ENCODE results near the gene ERH. TPM values are rescaled to one million over a fixed set of nuclear protein-coding genes. Genes with fewer than 3 reads are reported as not detected.
A peak's percentile ranks its signal among the peaks of the same experiment; 100 is the strongest.
"Not testable (repeated sequence)": the region's sequence is repeated elsewhere in the genome, so short reads cannot be mapped to it uniquely, and the experiment has no call there.

Gene ERH
- total RNA-seq, 1 donor from 2014 or later = 410 TPM

- Mint-ChIP-seq H3K9me3 (peaks cover 10% of the 10 kb centered on the region), H3K36me3 (ENCODE audit: low read depth) (peaks cover 10% of the 10 kb centered on the region), H3K4me1 (ENCODE audit: low read depth) (peaks cover 17% of the 10 kb centered on the region)
- intact Hi-C loops (cut with micrococcal nuclease); H3K4me3 Mint-ChIP-seq (ENCODE audit: low read depth); H3K27me3 Mint-ChIP-seq (ENCODE audit: low read depth); H3K27ac Mint-ChIP-seq; DNase-seq (ENCODE audit: low spot score): not testable (repeated sequence)
Measured at GRCh38 chr14:69416087-69416486, 18.0 kb upstream of the ERH start.

DNA sequence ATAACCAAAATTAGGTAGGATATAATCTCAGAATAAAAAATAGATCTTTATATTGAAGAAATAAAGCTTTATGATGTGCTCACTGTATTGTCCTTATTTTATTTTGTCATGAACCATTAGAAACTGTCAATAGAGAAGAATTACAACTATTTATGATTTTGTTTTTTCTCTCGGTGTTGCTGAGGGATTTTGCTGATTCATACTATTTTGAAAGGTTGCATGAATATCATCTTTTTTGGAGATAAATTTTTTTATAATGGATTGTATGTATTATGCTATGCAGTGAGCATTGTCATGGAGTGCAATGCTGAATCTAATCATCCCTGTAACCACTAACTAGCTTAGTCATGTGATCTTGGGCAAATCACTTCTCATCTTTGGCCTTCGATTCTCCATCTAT is 15.4 kb upstream of the ERH start:
- peaks cover 13% of the 10 kb centered on the region for H3K36me3 Mint-ChIP-seq (ENCODE audit: low read depth)
- no peak overlapping the region for H3K4me3 Mint-ChIP-seq (ENCODE audit: low read depth)
- no peak overlapping the region for H3K27ac Mint-ChIP-seq
- H3K9me3 Mint-ChIP-seq = peaks cover 10% of the 10 kb centered on the region
- H3K27me3 Mint-ChIP-seq (ENCODE audit: low read depth) = no peaks in the 10 kb centered on the region
- peaks cover 4% of the 10 kb centered on the region for H3K4me1 Mint-ChIP-seq (ENCODE audit: low read depth)
- no peak for DNase-seq (ENCODE audit: low spot score)
- intact Hi-C loops (cut with micrococcal nuclease) = no loop called here

DNA sequence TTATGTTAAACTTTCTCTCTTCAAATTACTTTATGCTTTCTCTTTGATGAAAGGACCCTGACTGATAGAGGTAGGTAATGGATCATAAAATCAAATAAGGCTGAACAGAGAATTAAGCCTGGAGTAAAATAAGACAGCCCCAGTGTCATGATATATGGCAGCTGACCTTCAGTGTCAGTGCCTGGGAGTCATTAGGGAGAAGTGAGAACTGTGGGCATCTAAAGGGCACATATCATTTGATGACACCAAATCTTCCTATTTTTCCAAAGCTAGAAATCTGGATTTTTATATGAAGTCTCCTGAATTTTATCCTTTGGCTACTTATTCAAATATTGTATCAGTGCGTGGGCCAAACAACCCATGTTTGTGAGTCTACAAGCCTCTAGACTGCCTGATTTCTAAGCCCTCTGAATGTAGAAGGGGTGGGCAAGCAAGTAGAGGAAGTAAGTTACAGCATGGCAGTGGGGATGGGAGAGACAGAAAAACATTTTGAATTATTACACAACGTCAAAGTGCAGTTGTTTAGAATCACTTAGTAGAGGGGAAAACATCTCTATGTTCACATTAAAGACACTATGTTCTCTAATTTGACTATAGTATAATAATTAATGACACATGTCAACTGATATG is 10.3 kb upstream of the ERH start:
- H3K36me3 Mint-ChIP-seq (ENCODE audit: low read depth) = peaks cover 15% of the 10 kb centered on the region
- no peaks in the 10 kb centered on the region for H3K27me3 Mint-ChIP-seq (ENCODE audit: low read depth)
- no peak for DNase-seq (ENCODE audit: low spot score)
- intact Hi-C loops (cut with micrococcal nuclease) = no loop called here
- no peak overlapping the region for H3K27ac Mint-ChIP-seq
- H3K9me3 Mint-ChIP-seq = no peaks in the 10 kb centered on the region
- H3K4me3 Mint-ChIP-seq (ENCODE audit: low read depth) = no peak overlapping the region
- H3K4me1 Mint-ChIP-seq (ENCODE audit: low read depth) = peaks cover 7% of the 10 kb centered on the region

- Mint-ChIP-seq H3K4me1 (ENCODE audit: low read depth) (peaks cover 13% of the 10 kb centered on the region), H3K4me3 (ENCODE audit: low read depth) (no peak overlapping the region), H3K36me3 (ENCODE audit: low read depth) (peaks cover 20% of the 10 kb centered on the region), H3K27me3 (ENCODE audit: low read depth) (no peaks in the 10 kb centered on the region), H3K9me3 (no peaks in the 10 kb centered on the region), H3K27ac (no peak overlapping the region)
- intact Hi-C loops (cut with micrococcal nuclease) = no loop called here
- DNase-seq (ENCODE audit: low spot score) = no peak
Measured at GRCh38 chr14:69405762-69406161, 7.7 kb upstream of the ERH start.

DNA sequence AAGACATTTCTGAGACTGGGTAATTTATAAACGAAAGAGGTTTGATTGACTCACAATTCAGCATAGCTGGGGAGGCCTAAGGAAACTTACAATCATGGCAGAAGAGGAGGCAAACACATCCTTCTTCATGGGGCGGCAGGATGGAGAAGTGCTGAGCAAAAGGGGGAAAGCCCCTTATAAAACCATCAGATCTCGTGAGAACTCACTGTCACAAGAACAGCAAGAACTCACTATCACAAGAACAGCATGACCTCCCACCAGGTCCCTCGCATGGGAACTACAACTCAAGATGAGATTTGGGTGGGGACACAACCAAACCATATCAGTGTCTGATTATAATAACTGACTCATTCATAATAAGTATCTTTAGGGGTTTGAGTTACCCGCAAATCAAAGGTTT is 6.8 kb upstream of the ERH start:
- intact Hi-C loops (cut with micrococcal nuclease) = no loop called here
- no peak overlapping the region for H3K27ac Mint-ChIP-seq
- H3K4me3 Mint-ChIP-seq (ENCODE audit: low read depth) = no peak overlapping the region
- H3K9me3 Mint-ChIP-seq = no peaks in the 10 kb centered on the region
- peaks cover 22% of the 10 kb centered on the region for H3K4me1 Mint-ChIP-seq (ENCODE audit: low read depth)
- no peak for DNase-seq (ENCODE audit: low spot score)
- no peaks in the 10 kb centered on the region for H3K27me3 Mint-ChIP-seq (ENCODE audit: low read depth)
- H3K36me3 Mint-ChIP-seq (ENCODE audit: low read depth) = peaks cover 28% of the 10 kb centered on the region

- Mint-ChIP-seq H3K4me3 (ENCODE audit: low read depth) (no peak overlapping the region), H3K27ac (no peak overlapping the region), H3K36me3 (ENCODE audit: low read depth) (peaks cover 28% of the 10 kb centered on the region), H3K4me1 (ENCODE audit: low read depth) (peaks cover 26% of the 10 kb centered on the region), H3K9me3 (no peaks in the 10 kb centered on the region), H3K27me3 (ENCODE audit: low read depth) (no peaks in the 10 kb centered on the region)
- DNase-seq (ENCODE audit: low spot score) = no peak
- intact Hi-C loops (cut with micrococcal nuclease) = no loop called here
Measured at GRCh38 chr14:69404478-69404877, 6.4 kb upstream of the ERH start.

DNA sequence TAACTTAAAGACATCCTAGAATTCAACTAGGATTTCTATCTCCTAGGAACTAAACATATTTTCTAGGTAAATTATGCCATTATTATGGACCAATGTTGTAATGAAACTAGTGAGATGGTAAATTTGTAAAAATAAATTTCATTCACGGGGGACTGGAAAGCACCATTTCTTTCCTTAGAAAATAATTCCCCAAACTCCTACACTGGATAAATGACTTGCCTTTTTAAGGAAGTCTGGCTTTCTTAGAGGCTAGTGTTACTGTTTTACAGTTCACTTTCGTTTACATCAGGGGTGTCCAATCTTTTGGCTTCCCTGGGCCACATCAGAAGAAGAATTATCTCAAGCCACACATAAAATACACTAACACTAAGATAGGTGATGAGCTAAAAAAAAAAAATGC is 3.7 kb upstream of the ERH start:
- no peak overlapping the region for H3K4me3 Mint-ChIP-seq (ENCODE audit: low read depth)
- no peaks in the 10 kb centered on the region for H3K27me3 Mint-ChIP-seq (ENCODE audit: low read depth)
- no peak for DNase-seq (ENCODE audit: low spot score)
- peaks cover 38% of the 10 kb centered on the region for H3K36me3 Mint-ChIP-seq (ENCODE audit: low read depth)
- intact Hi-C loops (cut with micrococcal nuclease) = no loop called here
- no peak overlapping the region for H3K27ac Mint-ChIP-seq
- no peaks in the 10 kb centered on the region for H3K9me3 Mint-ChIP-seq
- H3K4me1 Mint-ChIP-seq (ENCODE audit: low read depth) = peaks cover 30% of the 10 kb centered on the region

DNA sequence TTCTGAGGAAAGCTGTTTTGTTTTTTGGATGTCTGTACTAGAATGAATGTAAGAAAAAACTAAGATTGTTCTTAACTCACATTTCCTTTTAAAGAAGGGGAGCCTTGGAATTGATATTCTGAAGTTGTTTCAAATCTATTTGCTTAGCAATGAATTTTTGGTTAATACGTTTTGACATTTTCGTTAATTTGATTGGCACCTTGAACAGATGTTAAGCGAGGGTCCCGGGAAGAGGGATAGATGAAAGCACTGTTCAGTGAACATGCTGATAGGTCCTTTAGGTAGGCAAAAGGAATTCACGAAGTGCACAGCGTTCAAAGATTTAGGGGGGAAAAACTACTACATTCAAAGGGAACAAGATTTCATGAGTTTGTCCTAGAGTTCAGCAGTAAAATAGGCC is 2.1 kb upstream of the ERH start:
- intact Hi-C loops (cut with micrococcal nuclease) = no loop called here
- H3K27ac Mint-ChIP-seq = no peak overlapping the region
- H3K36me3 Mint-ChIP-seq (ENCODE audit: low read depth) = peaks cover 55% of the 10 kb centered on the region
- DNase-seq (ENCODE audit: low spot score) = no peak
- H3K9me3 Mint-ChIP-seq = no peaks in the 10 kb centered on the region
- no peaks in the 10 kb centered on the region for H3K27me3 Mint-ChIP-seq (ENCODE audit: low read depth)
- peak overlapping the region; percentile 97 for H3K4me3 Mint-ChIP-seq (ENCODE audit: low read depth)
- H3K4me1 Mint-ChIP-seq (ENCODE audit: low read depth) = peaks cover 46% of the 10 kb centered on the region

DNA sequence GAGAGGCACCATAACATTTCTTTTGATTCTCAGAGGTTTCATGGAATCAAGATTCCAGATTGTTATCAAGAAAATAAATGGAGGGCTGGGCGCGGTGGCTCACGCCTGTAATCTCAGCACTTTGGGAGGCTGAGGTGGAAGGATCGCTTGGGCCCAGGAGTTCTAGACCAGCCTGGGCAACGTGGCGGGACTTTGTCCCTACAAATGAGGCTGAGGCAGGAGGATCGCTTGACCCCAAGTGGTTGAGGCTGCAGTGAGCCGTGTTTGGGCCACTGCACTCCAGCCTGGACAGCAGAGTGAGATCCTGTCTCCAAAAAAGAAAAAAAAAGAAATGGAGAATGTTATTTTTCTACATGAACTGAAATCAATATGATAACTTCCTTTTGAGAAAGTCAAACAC is 1.7 kb upstream of the ERH start:
- H3K27me3 Mint-ChIP-seq (ENCODE audit: low read depth) = no peaks in the 10 kb centered on the region
- H3K36me3 Mint-ChIP-seq (ENCODE audit: low read depth) = peaks cover 57% of the 10 kb centered on the region
- no peak for DNase-seq (ENCODE audit: low spot score)
- intact Hi-C loops (cut with micrococcal nuclease) = loop anchor here (5.0 kb wide), 1 partner anchor 42 kb away; no protein-coding TSS in a partner anchor
- peak overlapping the region; percentile 99 for H3K27ac Mint-ChIP-seq
- no peaks in the 10 kb centered on the region for H3K9me3 Mint-ChIP-seq
- peaks cover 49% of the 10 kb centered on the region for H3K4me1 Mint-ChIP-seq (ENCODE audit: low read depth)
- peak overlapping the region; percentile 97 for H3K4me3 Mint-ChIP-seq (ENCODE audit: low read depth)

GRCh38 chr14:69398818-69399210 is 715 bp upstream of the ERH start:
- H3K9me3 Mint-ChIP-seq = no peaks in the 10 kb centered on the region
- H3K27me3 Mint-ChIP-seq (ENCODE audit: low read depth) = no peaks in the 10 kb centered on the region
- H3K27ac Mint-ChIP-seq = peak overlapping the region; percentile 99
- H3K4me1 Mint-ChIP-seq (ENCODE audit: low read depth) = peaks cover 48% of the 10 kb centered on the region
- H3K4me3 Mint-ChIP-seq (ENCODE audit: low read depth) = peak overlapping the region; percentile 97
- H3K36me3 Mint-ChIP-seq (ENCODE audit: low read depth) = peaks cover 58% of the 10 kb centered on the region
- intact Hi-C loops (cut with micrococcal nuclease) = loop anchor here (1.0 to 5.0 kb wide), 3 partner anchors 42 to 368 kb away; partner anchors contain the start of genes DCAF5 and SRSF5
- DNase-seq (ENCODE audit: low spot score) = no peak

GRCh38 chr14:69395929-69396328 is 2.2 kb downstream of the ERH start:
- intact Hi-C loops (cut with micrococcal nuclease) = loop anchor here (5.0 kb wide), 1 partner anchor 39 kb away; no protein-coding TSS in a partner anchor

DNA sequence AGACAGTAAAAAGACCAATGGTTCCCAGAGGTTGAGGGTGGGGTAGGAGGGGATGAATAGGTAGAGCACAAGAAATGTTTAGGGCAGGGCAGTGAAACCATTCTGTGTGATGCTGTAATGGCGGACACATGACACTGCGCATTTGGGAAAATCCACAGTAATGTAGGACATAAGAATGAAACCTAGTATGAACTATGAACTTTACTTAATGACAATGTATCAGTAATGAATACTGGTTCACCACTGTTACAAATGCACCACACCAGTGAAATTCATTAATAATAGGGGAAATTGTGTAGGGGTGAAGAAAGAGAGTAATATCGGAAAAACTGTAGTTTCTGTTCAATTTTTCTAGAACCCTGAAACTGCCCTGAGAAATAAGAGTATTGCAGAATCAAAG is 5.6 kb downstream of the ERH start:
- intact Hi-C loops (cut with micrococcal nuclease) = no loop called here
- H3K4me3 Mint-ChIP-seq (ENCODE audit: low read depth) = no peak overlapping the region

More at GRCh38 chr14:69395929-69396328, 2.2 kb downstream of the ERH start:
- Mint-ChIP-seq H3K4me1 (ENCODE audit: low read depth) (peaks cover 56% of the 10 kb centered on the region), H3K9me3 (no peaks in the 10 kb centered on the region), H3K27me3 (ENCODE audit: low read depth) (no peaks in the 10 kb centered on the region), H3K27ac (no peak overlapping the region), H3K4me3 (ENCODE audit: low read depth) (peak overlapping the region; percentile 97), H3K36me3 (ENCODE audit: low read depth) (peaks cover 83% of the 10 kb centered on the region)
- DNase-seq (ENCODE audit: low spot score) = no peak

DNA sequence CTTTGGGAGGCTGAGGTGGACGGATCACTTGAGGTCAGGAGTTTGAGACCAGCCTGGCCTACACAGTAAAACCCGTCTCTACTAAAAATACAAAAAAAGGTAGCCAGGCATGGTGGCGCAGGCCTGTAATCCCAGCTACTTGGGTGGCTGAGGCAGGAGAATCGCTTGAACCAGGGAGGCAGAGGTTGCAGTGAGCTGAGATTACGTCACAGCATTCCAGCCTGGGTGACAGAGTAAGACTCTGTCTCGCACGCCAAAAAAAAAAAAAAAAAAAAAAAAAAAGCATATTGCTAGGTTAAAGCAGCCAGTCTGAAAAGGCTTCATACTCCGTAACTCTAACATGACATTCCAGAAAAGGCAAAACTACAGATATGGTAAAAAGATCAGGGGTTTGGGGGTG is 6.7 kb downstream of the ERH start:
- DNase-seq (ENCODE audit: low spot score); H3K27me3 Mint-ChIP-seq (ENCODE audit: low read depth); H3K9me3 Mint-ChIP-seq; H3K4me3 Mint-ChIP-seq (ENCODE audit: low read depth); H3K27ac Mint-ChIP-seq; intact Hi-C loops (cut with micrococcal nuclease): not testable (repeated sequence)
- H3K4me1 Mint-ChIP-seq (ENCODE audit: low read depth) = peaks cover 43% of the 10 kb centered on the region
- H3K36me3 Mint-ChIP-seq (ENCODE audit: low read depth) = peaks cover 87% of the 10 kb centered on the region

More for the DNA sequence above, 5.6 kb downstream of the ERH start:
- no peaks in the 10 kb centered on the region for H3K9me3 Mint-ChIP-seq
- H3K27ac Mint-ChIP-seq = no peak overlapping the region
- peaks cover 87% of the 10 kb centered on the region for H3K36me3 Mint-ChIP-seq (ENCODE audit: low read depth)
- H3K27me3 Mint-ChIP-seq (ENCODE audit: low read depth) = no peaks in the 10 kb centered on the region
- H3K4me1 Mint-ChIP-seq (ENCODE audit: low read depth) = peaks cover 49% of the 10 kb centered on the region
- no peak for DNase-seq (ENCODE audit: low spot score)

Measured in activated T-helper 2 cell treated with anti-CD3 and anti-CD28 coated beads, Interferon-gamma antibody, Interleukin-2, Interleukin-4, amounts not matched to agents 10 μg/mL and 5 μg/mL and 100 μg/mL, durations not matched to agents 14 hours and 24 hours and 36 hours (primary cell).